H54 (cell line): ENCODE data around the gene PAFAH1B1.

Experiments used
- DNase-seq: peaks from one replicate; pipeline ENCODE4 v3.0.0; 2011; ENCODE audit warnings: low spot score, mixed read lengths; ENCODE audit not compliant: insufficient read length
- FAIRE-seq: peaks from 3 replicates; lab custom pipeline; 2011; peaks lifted over from hg19 to GRCh38; lab: Jason Lieb, UNC
- POLR2A ChIP-seq: IDR thresholded peaks from 2 replicates; pipeline ENCODE4 v1.6.1; 2011; ENCODE audit warnings: low read depth, mild to moderate bottlenecking, low read length

Gene PAFAH1B1

DNA sequence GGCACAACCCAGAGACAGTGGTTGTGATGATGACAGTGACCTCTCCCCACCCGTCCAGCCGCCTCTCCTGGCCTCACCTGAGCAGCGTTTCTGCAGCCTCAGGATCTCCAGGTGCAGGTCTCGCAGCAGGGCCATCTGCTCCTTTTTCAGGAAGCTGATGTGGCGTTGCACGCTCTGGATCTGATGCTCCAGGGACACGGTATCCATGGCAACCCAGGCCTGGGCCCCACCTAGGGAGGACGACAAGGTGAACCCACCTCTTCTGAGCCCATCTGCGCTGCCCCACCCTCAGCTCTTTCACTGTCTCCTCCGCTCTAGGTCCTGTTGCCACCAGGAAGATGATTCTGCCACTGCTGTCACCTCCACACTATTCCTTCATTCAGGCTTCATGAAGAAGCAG, 141.5 kb downstream of the PAFAH1B1 start:
- DNase-seq (no peak), FAIRE-seq (no peak)

More for the DNA sequence above, 141.5 kb downstream of the PAFAH1B1 start:
- TF ChIP-seq POLR2A: no peak
